ENCODE data around the gene ITGA2B.

GRCh38 chr17:44387804-44388203, 1.6 kb downstream of the ITGA2B start:
- TF ChIP-seq CTCF (IDR thresholded peaks at IDR 0.05; ENCODE audit: poor library complexity) (no peak), EZH2phosphoT487 (IDR thresholded peaks at IDR 0.05; ENCODE audit: low read depth, severe bottlenecking, unreplicated experiment) (no peak), EZH2 (IDR thresholded peaks at IDR 0.05; ENCODE audit: borderline replicate concordance) (no peak)

Data from hepatocyte (in vitro differentiated cells).